Thyroid gland (tissue), 4 donors: Measurements from ENCODE around the gene MESP2.

Experiments used
- CTCF ChIP-seq, 6 experiments: fragments of 200-600 bp in 3 of 6; fragments of 450-650 bp in 3 of 6; sonication (generic) in 3 of 6; IDR thresholded peaks; one replicate each; pipeline ENCODE4 v1.5.1; 2016 to 2019; ENCODE audit warnings: antibody characterized with exemption in 6 of 6, mild to moderate bottlenecking in 2 of 6, inconsistent platforms in 1 of 6, moderate library complexity in 1 of 6
- POLR2A ChIP-seq, 2 donors: fragments of 450-650 bp; IDR thresholded peaks; one replicate each; pipeline ENCODE4 v1.6.1; 2017; ENCODE audit warnings: antibody characterized with exemption in 2 of 2, mild to moderate bottlenecking in 2 of 2, moderate library complexity in 1 of 2

GRCh38 chr15:89753855-89754254 is 22.3 kb upstream of the MESP2 start:
- TF ChIP-seq CTCF (IDR thresholded peaks at IDR 0.05) (no peak), POLR2A (IDR thresholded peaks at IDR 0.05) (no peak)
